H1 (cell line): ENCODE data around the gene P2RX1. TPM values are rescaled to one million over a fixed set of nuclear protein-coding genes. Genes with fewer than 3 reads are reported as not detected.

Experiments used
- CBX8 ChIP-seq: fragments of 300-800, 300-1000 bp; sonication (generic); IDR thresholded peaks from 2 replicates; pipeline ENCODE4 v1.7.1; 2016; ENCODE audit warnings: low read depth, low read length, borderline replicate concordance
- CEBPB ChIP-seq: IDR thresholded peaks from 2 replicates; pipeline ENCODE4 v1.6.1; 2012; ENCODE audit warnings: low read depth, low read length
- CHD7 ChIP-seq: fragments of 300-600 bp; sonication (generic); IDR thresholded peaks from 2 replicates; pipeline ENCODE4 v1.7.1; 2012; ENCODE audit warnings: low read length, moderate library complexity, mild to moderate bottlenecking, inconsistent platforms; ENCODE audit not compliant: insufficient replicate concordance
- CTBP2 ChIP-seq: IDR thresholded peaks from 2 replicates; pipeline ENCODE4 v1.7.0; 2011; ENCODE audit warnings: borderline replicate concordance, mild to moderate bottlenecking, moderate library complexity, mixed read lengths, low read length; ENCODE audit not compliant: insufficient read depth, insufficient read length
- E2F6 ChIP-seq: IDR thresholded peaks from 2 replicates; pipeline ENCODE4 v1.6.1; 2012; ENCODE audit warnings: inconsistent platforms
- HDAC2 ChIP-seq, 2 experiments: fragments of 300-600 bp in 1 of 2; sonication (generic) in 1 of 2; IDR thresholded peaks; 2 replicates each; pipeline ENCODE4 v1.6.1; 2011 to 2012; ENCODE audit warnings: low read depth in 2 of 2, low read length in 2 of 2, mild to moderate bottlenecking in 2 of 2, moderate library complexity in 2 of 2, borderline replicate concordance in 1 of 2, inconsistent platforms in 1 of 2
- SIN3A ChIP-seq, 2 experiments: IDR thresholded peaks in 1 of 2; conservative IDR thresholded peaks in 1 of 2; 2 replicates each; pipeline ENCODE4 v1.6.1; 2011 to 2012; ENCODE audit warnings: low read length in 2 of 2, improper control_type of control experiment in 1 of 2, low read depth in 1 of 2, mild to moderate bottlenecking in 1 of 2
- SUZ12 ChIP-seq: fragments of 200-600 bp; sonication (generic); IDR thresholded peaks from 2 replicates; pipeline ENCODE4 v1.6.1; 2012; ENCODE audit warnings: mild to moderate bottlenecking, inconsistent platforms, low read length, moderate library complexity, mixed read lengths
- TCF12 ChIP-seq: IDR thresholded peaks from 2 replicates; pipeline ENCODE4 v1.6.1; 2011; ENCODE audit warnings: low read depth, mild to moderate bottlenecking, low read length
- ZNF274 ChIP-seq: IDR thresholded peaks from 2 replicates; pipeline ENCODE4 v1.7.0; 2012; ENCODE audit warnings: low read length, borderline replicate concordance; ENCODE audit errors: extremely low read depth
- polyA plus RNA-seq, 7 experiments: library from polyadenylated mRNA; depleted of rRNA in 3 of 7; stranded (reverse) in 5 of 7; unstranded in 2 of 7; fragments of >200 nt in 5 of 7; fragments of 200-250 nt in 2 of 7; gene quantifications; 1 replicate in 5 of 7; 2 replicates in 1 of 7; 4 replicates in 1 of 7; pipeline versions ENCODE4 v1.2.1 to v1.2.3, GENCODE V29; 2011 to 2013; ENCODE audit warnings: missing spikeins in 2 of 7, mixed read lengths in 2 of 7
- total RNA-seq: library from RNA; stranded (reverse); fragmentation: NEBNext Ultra II Directional; extraction: Animal tissue kit (Norgen Biotek cat#: 25700); gene quantifications from 2 replicates; pipeline ENCODE4 v1.2.1, GENCODE V29; 2021

P2RX1 gene
- total and polyA plus RNA-seq, 2 of the 8 experiments (the other 6 are each of a cell fraction or from before 2014, with no cell fraction given), result 0.45 to 1.1 TPM

DNA sequence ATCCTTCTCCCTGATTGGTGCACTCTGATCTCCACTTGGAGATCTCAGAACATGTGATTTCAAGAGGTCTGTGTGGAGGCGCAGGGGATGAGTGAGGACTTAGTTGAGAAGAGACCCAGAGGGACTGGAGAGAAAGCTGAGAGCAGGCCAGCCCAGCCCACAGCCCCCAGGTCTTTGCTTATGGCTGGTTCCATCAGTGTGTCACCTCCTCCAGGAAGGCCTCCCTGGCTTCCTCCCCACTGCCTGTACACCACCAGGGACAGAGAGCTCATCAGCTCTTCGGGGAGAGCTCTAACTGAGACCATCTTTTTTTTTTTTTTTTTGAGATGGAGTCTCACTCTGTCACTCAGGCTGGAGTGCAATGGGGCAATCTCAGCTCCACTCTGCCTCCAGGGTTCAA is 3.4 kb downstream of the P2RX1 start (continued):
- TF ChIP-seq CHD7, result no peak
- no peak for TF ChIP-seq SUZ12
- no peak for TF ChIP-seq SIN3A (conservative IDR thresholded peaks at IDR 0.05 in 1 of 2, IDR thresholded peaks at IDR 0.05 in 1 of 2; ENCODE audit: low read depth in 1 of 2, low read length in 2 of 2)
- TF ChIP-seq CEBPB, result no peak
- no peak for TF ChIP-seq TCF12
- TF ChIP-seq ZNF274, result no peak
- TF ChIP-seq CTBP2, result no peak
- TF ChIP-seq E2F6, result no peak
- no peak for TF ChIP-seq HDAC2 (IDR thresholded peaks at IDR 0.05; ENCODE audit: borderline replicate concordance in 1 of 2, low read depth in 2 of 2, low read length in 2 of 2)
- TF ChIP-seq CBX8, result no peak
